ENCODE results near the gene CDKN1A.
A peak's percentile ranks its signal among the peaks of the same experiment; 100 is the strongest.

CDKN1A gene

DNA sequence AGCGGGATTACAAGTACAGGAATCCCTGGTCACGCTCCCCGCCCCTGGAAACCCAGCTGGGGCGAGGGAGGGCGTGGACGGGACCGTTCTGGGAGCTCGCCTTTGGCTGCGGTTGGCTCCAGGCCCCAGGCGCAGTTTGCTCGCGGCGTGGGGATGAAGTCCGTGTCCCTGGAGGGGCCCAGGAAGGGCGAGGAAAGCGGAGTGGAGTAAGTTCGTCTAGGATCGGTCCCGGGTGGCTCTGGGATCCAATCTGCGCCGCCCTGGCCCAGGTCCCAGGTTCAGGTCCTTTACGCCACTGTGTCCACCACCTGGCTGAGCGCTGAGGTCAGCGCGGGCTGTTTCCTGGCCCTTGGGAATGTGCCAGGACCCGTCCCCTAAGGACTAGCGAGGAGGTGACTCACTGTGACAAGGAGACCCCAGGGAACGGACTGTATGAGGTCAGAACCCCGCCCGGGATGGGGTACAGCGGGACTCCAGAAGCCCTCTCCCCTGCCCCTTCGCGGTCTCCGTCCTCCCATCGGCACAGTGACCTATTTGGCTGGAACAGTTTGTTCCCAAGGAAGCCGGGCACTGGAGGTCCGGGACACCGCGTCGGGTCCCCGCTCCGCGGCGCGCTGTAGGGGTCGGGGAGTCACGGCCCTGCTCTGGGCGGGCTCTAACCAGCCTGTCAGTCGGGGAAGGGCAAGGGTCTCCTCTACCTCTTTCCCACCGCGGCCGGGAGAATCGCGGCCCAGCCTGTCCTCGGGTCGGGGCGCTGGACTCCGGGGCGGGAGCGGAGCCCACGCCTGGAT is 724 bp downstream of the CDKN1A start:
- peak; percentile 57 for DNase-seq

DNA sequence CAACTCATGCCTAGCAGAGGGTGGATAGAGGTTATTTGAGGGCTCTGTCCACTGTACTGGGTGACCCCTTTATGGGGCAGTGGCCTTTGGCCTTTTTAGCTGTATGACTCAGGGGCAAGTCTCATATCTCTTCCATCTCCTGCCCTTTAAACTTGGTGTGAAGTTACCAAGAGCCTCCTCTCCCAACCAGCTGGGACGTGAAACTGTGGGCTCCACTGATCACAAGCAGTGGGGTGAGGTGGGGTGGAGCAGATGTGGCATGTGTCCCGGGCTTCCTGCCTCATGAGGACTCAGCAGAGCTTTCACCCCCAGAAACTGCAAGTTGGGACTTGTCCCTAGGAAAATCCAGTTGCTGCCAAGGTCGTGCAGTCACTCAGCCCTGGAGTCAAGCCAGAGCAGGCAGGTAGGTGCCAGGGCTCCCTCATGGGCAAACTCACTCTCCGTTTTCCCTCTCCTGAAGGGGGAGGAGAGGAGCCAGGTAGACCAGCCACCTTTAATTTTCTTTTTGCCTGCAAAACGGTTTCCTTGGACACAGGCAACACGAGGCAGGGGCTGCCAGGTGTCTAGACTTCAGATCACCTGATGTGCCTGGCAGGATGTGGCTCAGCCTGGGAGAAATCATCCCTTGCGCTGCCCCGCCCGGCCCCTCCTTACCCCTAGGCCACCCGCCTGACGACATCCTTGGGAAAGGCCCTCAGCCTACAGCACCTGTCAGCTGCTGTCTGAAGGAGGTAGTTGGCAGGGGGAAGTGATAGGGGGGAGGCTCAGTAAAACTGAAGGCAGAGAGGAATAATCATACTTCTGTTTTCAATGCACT is 4.0 kb downstream of the CDKN1A start:
- DNase-seq = peak; percentile 71

DNA sequence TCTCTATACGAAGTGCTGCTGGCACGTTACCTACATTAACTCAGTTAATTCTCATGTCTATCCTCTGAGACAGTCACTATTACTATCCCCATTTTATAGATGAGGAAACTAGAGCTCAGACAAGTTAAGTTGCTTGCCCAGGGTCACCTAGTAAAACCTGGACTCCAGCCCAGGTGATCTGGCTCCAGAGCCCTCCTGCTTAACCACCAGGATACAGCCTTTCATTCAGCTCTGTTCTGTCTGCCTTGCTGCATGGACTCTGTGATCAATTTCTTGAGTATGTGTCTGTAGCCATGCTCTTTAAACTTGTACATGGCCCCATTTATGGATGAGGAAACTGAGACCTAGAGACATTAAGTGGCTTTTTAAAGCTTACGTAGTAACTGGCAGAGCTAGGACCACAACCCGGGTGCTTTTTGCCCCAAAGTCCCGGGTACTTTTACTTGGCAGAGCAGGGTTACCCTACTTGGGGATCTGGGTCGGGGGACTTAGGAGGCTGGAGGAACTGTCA is 4.7 kb downstream of the CDKN1A start:
- no peak for DNase-seq

DNA sequence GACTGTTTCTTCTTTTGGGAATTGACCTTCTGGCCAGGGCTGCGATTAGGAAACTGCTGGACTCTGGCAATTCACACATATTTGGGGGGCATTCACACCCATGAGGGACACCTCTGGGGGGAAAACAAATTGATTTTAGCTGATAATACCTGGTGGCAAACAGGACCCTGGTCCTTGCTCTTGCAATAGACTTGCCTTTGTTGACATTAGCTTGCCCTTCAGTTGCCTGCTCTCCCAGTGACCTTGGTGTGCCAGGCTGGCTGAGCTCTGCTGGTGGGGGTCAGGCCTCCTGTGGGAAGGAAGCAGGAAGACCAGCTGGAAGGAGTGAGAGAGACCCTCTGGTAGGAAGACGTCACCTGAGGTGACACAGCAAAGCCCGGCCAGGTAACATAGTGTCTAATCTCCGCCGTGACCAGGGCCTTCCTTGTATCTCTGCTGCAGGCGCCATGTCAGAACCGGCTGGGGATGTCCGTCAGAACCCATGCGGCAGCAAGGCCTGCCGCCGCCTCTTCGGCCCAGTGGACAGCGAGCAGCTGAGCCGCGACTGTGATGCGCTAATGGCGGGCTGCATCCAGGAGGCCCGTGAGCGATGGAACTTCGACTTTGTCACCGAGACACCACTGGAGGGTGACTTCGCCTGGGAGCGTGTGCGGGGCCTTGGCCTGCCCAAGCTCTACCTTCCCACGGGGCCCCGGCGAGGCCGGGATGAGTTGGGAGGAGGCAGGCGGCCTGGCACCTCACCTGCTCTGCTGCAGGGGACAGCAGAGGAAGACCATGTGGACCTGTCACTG is 5.3 kb downstream of the CDKN1A start:
- no peak for DNase-seq

DNA sequence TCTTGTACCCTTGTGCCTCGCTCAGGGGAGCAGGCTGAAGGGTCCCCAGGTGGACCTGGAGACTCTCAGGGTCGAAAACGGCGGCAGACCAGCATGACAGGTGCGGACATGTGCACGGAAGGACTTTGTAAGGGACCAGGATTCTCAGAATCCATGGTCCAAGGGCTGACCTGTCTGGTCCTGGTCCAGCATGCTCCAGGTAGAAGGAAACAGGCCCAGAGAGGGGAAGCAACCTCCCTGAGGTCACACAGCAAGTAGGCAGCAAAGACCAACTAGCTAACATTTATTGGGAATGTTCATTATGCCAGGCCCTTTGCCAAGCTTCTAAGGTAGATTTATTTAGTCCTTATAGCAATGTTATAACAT is 5.9 kb downstream of the CDKN1A start:
- no peak for DNase-seq

DNA sequence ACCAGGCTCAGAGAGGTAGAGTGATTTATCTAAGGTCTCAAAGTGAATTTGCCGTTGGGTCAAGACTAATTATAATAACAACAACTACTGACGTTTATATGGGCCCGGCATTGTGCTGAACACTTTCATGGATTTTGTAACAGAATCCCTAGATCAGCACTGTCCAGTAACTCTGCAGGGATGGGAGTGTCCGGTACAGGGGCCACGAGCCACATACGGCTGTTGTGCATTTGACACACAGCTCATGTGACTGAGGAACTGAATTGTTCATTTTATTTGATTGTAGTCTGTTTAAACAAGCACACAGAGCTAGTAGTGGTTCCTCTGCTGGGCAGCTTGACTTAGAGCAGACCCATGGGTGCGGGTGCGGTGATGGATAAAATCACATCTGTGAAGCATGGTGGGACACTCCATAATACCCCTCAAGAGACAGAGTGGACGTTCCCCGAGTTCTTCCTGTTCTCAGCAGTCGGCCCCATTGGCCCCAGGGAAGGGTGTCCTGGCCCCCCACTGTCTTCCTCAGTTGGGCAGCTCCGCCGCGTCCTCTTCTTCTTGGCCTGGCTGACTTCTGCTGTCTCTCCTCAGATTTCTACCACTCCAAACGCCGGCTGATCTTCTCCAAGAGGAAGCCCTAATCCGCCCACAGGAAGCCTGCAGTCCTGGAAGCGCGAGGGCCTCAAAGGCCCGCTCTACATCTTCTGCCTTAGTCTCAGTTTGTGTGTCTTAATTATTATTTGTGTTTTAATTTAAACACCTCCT is 6.8 kb downstream of the CDKN1A start:
- DNase-seq = no peak

DNA sequence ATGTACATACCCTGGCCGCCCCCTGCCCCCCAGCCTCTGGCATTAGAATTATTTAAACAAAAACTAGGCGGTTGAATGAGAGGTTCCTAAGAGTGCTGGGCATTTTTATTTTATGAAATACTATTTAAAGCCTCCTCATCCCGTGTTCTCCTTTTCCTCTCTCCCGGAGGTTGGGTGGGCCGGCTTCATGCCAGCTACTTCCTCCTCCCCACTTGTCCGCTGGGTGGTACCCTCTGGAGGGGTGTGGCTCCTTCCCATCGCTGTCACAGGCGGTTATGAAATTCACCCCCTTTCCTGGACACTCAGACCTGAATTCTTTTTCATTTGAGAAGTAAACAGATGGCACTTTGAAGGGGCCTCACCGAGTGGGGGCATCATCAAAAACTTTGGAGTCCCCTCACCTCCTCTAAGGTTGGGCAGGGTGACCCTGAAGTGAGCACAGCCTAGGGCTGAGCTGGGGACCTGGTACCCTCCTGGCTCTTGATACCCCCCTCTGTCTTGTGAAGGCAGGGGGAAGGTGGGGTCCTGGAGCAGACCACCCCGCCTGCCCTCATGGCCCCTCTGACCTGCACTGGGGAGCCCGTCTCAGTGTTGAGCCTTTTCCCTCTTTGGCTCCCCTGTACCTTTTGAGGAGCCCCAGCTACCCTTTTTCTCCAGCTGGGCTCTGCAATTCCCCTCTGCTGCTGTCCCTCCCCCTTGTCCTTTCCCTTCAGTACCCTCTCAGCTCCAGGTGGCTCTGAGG is 7.6 kb downstream of the CDKN1A start:
- DNase-seq = no peak

DNA sequence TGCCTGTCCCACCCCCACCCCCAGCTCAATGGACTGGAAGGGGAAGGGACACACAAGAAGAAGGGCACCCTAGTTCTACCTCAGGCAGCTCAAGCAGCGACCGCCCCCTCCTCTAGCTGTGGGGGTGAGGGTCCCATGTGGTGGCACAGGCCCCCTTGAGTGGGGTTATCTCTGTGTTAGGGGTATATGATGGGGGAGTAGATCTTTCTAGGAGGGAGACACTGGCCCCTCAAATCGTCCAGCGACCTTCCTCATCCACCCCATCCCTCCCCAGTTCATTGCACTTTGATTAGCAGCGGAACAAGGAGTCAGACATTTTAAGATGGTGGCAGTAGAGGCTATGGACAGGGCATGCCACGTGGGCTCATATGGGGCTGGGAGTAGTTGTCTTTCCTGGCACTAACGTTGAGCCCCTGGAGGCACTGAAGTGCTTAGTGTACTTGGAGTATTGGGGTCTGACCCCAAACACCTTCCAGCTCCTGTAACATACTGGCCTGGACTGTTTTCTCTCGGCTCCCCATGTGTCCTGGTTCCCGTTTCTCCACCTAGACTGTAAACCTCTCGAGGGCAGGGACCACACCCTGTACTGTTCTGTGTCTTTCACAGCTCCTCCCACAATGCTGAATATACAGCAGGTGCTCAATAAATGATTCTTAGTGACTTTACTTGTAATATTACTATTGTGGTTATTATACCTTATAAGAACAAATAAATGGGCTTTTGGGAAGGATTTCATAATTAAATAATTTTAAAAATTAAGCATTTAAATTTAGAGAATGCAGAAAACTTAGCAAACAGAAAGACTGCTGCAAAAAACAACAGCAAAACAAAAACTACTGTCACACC is 8.4 kb downstream of the CDKN1A start:
- DNase-seq = no peak

DNA sequence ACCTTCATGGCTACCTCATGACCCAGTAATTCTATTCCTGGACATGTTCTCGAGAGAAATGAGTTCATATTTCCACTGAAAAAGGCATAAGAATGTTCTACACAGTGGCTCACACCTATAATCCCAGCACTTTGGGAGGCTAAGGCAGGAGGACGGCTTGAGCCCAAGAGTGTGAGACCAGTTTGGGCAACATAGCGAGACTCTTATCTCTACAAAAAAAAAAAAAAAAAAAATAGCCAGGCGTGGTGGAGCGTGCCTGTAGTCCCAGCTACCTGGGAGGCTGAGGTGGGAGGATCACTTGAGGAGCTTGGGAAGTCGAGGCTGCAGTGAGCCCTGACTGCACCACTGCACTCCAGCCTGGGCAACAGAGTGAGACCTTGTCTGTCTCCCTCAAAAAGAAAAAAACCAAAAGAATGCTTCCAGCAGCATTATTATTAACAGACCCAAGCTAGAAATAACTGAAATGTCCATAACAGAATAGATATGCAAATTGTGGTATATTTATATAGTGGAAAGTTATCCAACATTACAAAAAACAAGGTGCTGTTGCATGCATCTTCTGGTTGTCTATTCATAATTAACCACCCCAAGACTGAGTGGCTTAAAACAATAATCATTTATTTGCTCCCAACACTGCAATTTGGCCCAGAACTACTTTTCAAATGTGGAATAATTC is 9.7 kb downstream of the CDKN1A start:
- DNase-seq = no peak

DNA sequence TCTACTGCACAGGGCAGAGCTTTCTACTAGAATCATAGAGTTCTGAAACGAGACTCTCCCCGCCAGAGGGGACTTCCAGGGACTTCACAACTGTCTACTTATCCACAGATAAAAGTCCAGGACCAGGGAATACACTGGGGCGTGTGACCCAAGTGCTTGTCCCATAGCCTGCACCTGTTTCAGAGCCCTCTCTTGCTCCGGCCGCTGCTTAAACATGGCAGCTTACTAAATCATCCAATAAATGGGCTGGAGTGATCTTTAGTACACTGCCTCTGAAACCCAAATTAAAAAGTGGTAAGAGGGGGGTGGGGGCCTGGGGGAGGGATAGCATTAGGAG is 10.2 kb downstream of the CDKN1A start:
- no peak for DNase-seq

DNA sequence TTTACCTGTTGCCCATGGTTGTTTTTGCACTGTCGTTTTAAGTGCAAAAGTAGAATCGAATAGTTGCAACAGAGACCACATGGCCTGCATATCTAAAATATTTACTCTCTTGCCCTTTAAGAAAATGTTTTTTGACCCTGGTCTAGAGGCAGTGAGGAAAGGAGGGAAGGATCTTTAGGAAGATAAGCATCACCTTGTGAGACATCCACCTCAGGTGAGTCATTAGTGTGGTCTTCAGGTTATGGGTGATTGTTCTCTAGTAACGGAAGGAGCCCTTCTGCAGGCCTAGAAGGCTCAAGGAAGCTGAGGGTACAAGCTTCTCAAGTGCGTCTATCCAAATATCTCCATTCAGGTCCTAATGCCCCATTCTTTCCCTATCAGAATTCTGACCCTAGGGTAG is 12.5 kb downstream of the CDKN1A start:
- DNase-seq = no peak

DNA sequence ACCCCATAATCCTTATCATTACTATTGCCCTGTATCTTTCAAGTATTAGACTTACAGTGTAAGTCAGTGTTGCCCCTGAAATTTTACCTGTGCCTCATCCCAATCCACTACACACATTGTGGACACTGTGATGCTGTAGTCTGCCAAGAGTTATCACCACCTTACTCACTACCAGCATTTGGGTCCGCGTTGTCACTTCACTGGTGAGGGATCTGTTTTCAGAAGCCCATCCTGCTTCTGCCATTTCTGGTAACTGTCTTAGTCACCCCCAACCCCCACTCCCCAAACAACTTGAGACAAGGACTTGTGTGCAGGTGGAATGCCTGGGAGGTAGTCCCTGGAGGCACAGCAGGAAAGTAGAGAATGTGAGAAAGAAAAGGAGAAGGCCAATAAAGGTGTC is 13.1 kb downstream of the CDKN1A start:
- DNase-seq = no peak

DNA sequence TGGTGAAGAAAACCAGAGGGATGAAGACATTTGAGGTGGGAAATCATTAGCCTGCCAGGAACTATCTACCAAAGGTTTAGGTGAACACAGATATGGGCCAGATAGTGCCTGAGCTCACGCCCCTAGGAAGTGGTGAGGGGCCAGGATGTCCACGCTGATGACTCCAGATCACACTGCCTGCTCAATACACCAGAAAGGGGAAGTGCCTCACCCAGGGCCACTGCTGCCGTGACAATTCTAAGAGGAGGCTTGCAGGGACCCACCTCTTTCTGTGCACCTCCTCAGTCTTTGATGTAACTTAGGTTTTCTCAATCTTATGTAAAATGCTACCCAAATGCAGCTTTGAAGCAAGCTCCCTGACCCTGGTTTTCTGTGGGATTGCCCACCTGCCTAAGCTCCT is 13.7 kb downstream of the CDKN1A start:
- no peak for DNase-seq

DNA sequence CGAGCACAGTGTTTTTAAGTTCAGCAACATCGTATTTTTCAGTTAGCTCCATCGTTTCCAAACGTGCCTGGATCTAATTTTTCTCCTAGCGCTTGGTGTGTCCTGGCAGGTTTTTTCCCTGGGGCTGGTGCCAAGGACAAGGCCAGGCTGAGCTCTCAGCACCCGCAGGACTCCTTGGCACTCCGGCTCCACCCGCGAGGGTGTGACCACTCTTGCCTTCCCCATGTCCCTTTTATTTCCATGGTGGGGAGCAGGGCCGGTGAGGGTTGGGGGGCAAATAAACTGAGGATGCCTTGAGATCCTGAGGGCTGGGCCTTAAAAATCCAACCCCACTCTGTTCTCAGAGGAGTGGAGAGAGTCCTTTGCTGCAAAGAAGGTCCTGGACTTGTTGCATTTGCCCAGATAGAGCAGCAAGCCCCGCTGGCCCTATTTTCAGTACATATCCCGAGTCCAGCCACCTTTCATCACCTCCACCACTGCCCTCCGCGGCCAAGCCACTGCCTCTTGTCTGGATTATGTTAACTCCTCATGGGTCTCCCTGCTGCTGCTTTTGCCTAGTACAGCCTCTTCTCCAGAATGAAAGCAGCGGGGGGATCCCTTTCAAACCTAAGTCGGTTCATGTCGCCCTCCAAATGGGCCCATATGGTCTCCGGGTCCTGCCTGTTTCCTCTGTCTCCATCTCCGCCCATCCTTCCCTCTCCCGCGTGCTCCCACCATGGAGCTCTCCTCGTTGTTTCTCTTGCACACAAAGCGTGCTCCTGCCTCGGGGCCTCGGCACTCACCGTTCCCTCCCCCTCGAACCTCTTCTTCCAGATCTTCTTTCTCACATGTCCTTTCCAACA is 14.6 kb downstream of the CDKN1A start:
- DNase-seq = no peak

DNA sequence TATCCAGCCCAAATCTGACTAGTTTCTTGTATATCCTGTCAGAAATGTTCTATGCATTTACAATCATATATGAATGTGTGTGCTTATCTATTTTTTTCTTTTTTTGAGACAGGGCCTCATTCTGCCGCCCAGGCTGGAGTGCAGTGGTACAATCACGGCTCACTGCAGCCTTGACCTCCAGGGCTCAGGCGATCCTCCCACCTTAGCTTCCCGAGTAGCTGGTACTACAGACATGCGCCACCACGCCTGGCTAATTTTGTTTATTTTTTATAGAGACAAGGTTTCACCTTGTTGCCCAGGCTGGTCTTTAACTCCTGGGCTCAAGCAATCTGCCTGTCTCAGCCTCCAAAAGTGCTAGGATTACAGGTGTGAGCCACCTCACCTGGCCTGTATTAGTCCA is 16.1 kb downstream of the CDKN1A start:
- DNase-seq = no peak

DNA sequence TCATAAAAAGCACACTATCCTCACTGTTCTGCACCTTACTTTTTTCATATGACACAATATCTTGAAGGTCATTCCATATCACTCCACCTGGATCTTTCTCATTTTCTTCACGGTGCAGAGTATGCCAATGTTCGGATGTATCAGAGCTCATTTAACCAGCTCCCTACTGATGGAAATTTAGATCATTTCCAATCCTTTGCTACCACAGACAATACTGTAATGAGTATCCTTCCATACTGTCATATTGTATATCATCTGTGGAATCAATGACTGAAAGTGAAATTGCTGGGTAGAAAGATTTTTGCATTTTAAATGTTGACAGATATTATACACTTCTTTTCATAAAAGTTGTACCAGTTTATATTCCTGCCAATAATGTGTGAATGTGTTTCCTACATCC is 16.9 kb downstream of the CDKN1A start:
- DNase-seq = no peak

DNA sequence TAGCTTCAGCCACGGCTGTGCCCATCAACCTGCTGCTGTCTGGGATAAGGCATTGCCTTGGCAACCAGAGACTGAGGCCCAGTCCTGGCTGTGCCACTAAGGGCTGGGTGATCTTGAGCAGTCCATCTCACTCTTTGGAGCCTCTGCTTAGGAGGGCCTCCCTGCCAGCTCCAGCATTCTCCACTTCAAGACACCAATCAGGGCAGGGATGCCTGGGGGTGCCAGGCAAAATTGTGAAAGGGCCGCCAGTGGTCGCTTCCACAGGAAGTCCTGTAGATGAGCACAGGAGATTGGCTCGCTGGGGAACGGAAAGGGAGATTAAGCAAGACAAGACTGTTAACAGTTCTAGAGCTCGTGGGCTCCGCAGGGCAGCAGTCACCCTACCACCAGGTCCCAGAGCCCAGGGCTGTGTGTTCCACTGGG is 19.0 kb downstream of the CDKN1A start, which contains the start of gene RAB44:
Gene RAB44, plus strand, starts transcription at position 346 of the 423 bp plus-strand sequence. CDS start 6,410 bp downstream, outside the sequence.
- DNase-seq = no peak

DNA sequence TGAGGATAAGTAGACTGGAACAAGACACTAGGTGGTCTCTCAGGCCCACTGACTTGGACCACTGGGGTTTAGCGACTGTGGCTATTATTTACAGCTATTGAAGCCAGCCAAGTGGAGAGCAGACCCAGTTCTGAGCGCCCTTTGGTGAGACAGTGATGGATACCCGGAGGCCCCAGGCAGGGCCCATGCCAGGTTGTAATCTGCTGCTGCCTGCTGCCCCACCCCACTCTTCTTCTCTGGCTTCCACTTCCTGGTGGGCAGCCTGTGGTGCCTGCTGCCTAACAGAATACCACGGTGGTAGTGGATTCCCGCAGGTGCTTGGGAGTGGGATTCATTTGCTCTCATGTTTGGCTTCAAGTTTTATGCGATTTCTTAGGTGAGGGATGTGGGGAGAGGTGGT is 19.7 kb downstream of the CDKN1A start:
- no peak for DNase-seq

DNA sequence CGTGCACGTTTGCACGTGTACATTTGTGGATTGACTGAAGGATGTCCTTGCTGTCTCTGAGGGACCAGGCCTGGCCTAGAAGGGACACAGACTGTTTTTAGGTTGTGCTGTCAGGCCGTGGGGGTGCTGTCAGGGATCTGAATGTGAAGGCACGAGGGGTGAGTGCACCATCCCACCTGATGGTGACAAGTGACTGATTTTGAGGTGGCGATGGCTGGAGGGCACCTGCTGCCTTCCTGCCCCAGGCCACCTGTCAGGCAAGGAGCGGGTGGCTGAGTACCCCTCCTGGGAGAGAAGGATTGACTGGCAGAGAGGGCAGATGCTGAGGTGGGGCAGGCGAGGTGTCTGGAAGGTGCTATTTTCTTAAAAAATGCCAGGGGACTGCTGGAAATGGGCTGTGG is 20.4 kb downstream of the CDKN1A start:
- no peak for DNase-seq

Measured in activated T-cell treated with anti-CD3 and anti-CD28 coated beads, Interleukin-2, amount 50 U/mL, for 1 hour (primary cell).